Vagina (tissue), 2 donors: ENCODE results near the gene FGGY.

Experiments used
- CTCF ChIP-seq, 3 experiments: fragments of 450-650 bp in 2 of 3; fragments of 200-600 bp in 1 of 3; sonication (generic) in 1 of 3; IDR thresholded peaks; one replicate each; pipeline ENCODE4 v1.5.1; 2017 to 2019; ENCODE audit warnings: antibody characterized with exemption in 3 of 3, mild to moderate bottlenecking in 2 of 3, moderate library complexity in 2 of 3
- POLR2A ChIP-seq, 2 donors: fragments of 450-650 bp; IDR thresholded peaks; one replicate each; pipeline ENCODE4 v1.6.1; 2017; ENCODE audit warnings: antibody characterized with exemption in 2 of 2, mild to moderate bottlenecking in 2 of 2, moderate library complexity in 2 of 2

DNA sequence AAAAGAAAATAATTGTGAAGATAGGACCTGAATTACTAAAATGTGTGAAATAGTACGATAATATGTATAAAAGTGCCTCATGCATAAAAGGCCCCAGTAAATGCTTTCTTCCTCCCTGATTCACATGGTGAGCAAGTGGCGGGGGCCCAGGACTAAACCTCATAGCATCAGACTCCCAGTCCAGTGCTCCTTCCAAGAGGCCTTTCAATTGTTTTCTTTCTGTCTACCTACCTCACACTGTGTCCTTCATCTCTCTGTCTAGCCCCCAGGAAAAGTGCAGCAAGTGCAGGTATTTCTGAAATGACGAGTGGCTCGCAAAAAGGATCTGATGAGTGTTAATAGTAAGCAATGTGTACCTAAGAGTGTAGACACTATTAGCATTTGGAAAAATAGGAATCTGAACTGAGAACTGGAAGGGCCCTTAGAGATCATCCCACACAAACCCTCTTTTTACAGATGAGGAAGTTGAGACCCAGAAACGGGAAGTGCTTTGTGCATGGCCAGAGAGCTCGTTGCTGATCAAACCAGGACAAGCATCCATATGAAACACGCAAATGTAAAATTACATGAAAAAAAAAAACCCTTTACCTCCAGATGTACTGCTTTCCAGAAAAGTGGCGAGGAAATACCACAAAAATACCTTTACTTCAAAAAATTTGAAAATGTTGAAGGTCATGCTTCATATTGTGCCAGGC lies 399.7 kb downstream of the FGGY start:
- TF ChIP-seq POLR2A (IDR thresholded peaks at IDR 0.05) = no peak
- no peak for TF ChIP-seq CTCF (IDR thresholded peaks at IDR 0.05)
